HG02943 (cell line): ENCODE data around the gene HOGA1.
A peak's percentile ranks its signal among the peaks of the same experiment; 100 is the strongest.
"Not testable (repeated sequence)": the region's sequence is repeated elsewhere in the genome, so short reads cannot be mapped to it uniquely, and the experiment has no call there.

Experiments used
- ATAC-seq: cut with Tn5 transposase; IDR thresholded peaks from one replicate; pipeline ENCODE4 v1.9.1; 2021; ENCODE audit warnings: mild to moderate bottlenecking, low read depth, moderate library complexity; ENCODE audit not compliant: unreplicated experiment

The HOGA1 gene

GRCh38 chr10:97601268-97602215, 17.4 kb downstream of the HOGA1 start:
- no peak for ATAC-seq

GRCh38 chr10:97607095-97607636, 23.0 kb downstream of the HOGA1 start:
- no peak for ATAC-seq

GRCh38 chr10:97608991-97609561, 24.9 kb downstream of the HOGA1 start:
- no peak for ATAC-seq

GRCh38 chr10:97611473-97611872, 27.3 kb downstream of the HOGA1 start:
- no peak for ATAC-seq

GRCh38 chr10:97612386-97612785, 28.2 kb downstream of the HOGA1 start:
- ATAC-seq, result no peak

GRCh38 chr10:97618285-97618684, 34.1 kb downstream of the HOGA1 start:
- ATAC-seq, result no peak

GRCh38 chr10:97618733-97619132, 34.5 kb downstream of the HOGA1 start:
- ATAC-seq, result no peak

- no peak for ATAC-seq
Measured at GRCh38 chr10:97623277-97623676, 39.1 kb downstream of the HOGA1 start.

- no peak for ATAC-seq
Measured at GRCh38 chr10:97627731-97628130, 43.5 kb downstream of the HOGA1 start.

- no peak for ATAC-seq
Measured at GRCh38 chr10:97628228-97628627, 44.0 kb downstream of the HOGA1 start.

- no peak for ATAC-seq
Measured at GRCh38 chr10:97629289-97629688, 45.1 kb downstream of the HOGA1 start.

- no peak for ATAC-seq
Measured at GRCh38 chr10:97631098-97631497, 46.9 kb downstream of the HOGA1 start.

GRCh38 chr10:97632949-97633884, 49.0 kb downstream of the HOGA1 start, which contains the start of gene MORN4:
Gene MORN4, minus strand, starts transcription at chr10:97633500. Its CDS starts 13,847 bp downstream, at chr10:97619653.
- ATAC-seq, result peak; percentile 96

GRCh38 chr10:97633921-97634320, 49.7 kb downstream of the HOGA1 start:
- ATAC-seq, result no peak

- ATAC-seq, result no peak
Measured at GRCh38 chr10:97635577-97635976, 51.4 kb downstream of the HOGA1 start.

GRCh38 chr10:97639090-97639489, 54.9 kb downstream of the HOGA1 start:
- ATAC-seq, result not testable (repeated sequence)

GRCh38 chr10:97640174-97640867, 56.1 kb downstream of the HOGA1 start, which contains the start of gene PI4K2A:
Gene PI4K2A, plus strand, starts transcription at chr10:97640671. Its CDS starts 72 bp downstream, at chr10:97640743.
- ATAC-seq, result peak; percentile 98

GRCh38 chr10:97640868-97641811, 57.0 kb downstream of the HOGA1 start:
- peak; percentile 28 for ATAC-seq
